ENCODE results near the gene LY6G5B.

LY6G5B gene

GRCh38 chr6:31669676-31670075, at the start of gene LY6G5B:
LY6G5B (plus strand) TSS chr6:31669976; CDS start chr6:31670951, 975 bp downstream.
- no peak for DNase-seq

- DNase-seq, result no peak
These were observed 49.0 kb upstream of the LY6G5B start, which contains the start of gene PRRC2A for GRCh38 chr6:31620586-31621319. PRRC2A (plus strand) TSS chr6:31620715; CDS start chr6:31622790, 2,075 bp downstream.

GRCh38 chr6:31621320-31621939, 48.3 kb upstream of the LY6G5B start:
- no peak for DNase-seq

DNA sequence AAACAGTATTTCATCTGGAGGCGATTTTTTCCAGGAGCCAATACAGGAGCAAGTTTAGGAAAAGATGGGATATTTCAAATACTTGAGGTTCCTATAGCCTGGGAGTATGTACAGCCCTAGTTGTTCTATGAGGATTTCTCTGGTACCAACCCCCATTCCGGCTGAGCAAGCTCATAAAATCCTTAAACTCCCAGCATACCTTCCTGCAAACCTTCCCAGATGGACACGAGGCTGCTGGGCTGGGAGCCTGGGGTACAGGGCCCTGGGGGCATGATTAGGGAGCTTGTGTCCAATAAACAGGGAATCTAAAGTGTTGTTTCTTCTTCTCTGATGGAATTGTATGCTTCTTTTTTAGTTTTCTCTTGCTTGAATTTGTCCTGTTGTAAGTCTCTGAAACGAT, 47.8 kb upstream of the LY6G5B start:
- DNase-seq, result no peak

DNA sequence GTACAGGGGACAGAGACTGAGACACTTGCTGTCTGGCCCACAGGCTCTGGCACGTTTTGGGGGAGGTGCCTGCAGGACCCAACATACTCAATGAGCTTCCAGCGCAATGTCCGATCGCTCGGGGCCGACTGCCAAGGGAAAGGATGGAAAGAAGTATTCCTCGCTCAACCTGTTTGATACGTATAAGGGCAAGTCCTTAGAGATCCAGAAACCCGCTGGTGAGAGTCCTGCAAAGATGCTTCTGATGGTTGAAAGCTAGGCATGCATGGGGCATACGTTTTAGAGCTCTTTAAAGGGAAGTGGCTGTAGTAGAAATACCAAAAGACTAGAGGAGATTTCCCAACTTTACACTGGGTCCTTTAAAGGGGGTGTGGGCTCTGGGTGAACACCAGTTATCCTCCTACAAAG, 47.1 kb upstream of the LY6G5B start:
- DNase-seq, result no peak

GRCh38 chr6:31624070-31624469, 45.7 kb upstream of the LY6G5B start:
- DNase-seq, result no peak

DNA sequence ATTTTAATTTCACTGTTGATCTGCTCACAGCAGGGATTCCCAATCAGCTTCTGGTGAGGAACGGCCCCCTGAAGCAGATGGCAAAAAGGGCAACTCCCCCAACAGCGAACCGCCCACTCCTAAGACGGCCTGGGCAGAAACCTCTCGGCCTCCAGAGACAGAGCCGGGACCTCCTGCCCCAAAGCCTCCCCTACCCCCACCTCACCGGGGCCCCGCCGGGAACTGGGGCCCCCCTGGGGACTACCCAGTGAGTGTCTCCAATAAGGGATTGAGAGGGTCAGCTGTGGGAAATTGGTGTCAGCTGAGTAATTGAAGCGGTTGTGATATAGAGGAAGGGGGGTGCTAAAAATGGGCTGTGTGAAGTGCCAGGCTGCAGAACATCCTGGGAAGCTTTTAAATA, 42.8 kb upstream of the LY6G5B start:
- no peak for DNase-seq

- DNase-seq, result no peak
These were observed 42.0 kb upstream of the LY6G5B start for GRCh38 chr6:31627690-31628287.

DNA sequence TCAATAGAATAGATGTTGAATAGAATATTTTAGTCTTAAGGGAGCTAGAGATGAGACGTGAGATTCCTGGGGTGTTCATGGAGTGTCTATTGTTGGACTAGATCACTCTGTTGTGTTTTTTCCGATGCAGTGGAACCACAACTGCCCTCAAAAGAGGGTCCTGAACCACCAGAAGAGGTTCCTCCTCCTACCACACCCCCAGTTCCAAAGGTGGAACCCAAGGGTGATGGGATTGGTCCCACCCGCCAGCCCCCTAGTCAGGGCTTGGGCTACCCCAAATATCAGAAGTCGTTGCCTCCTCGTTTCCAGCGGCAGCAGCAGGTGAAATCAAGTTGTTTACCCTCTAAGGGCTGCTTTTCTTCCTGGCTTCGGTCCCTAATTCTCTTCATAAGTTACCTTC, 40.8 kb upstream of the LY6G5B start:
- DNase-seq, result no peak

DNA sequence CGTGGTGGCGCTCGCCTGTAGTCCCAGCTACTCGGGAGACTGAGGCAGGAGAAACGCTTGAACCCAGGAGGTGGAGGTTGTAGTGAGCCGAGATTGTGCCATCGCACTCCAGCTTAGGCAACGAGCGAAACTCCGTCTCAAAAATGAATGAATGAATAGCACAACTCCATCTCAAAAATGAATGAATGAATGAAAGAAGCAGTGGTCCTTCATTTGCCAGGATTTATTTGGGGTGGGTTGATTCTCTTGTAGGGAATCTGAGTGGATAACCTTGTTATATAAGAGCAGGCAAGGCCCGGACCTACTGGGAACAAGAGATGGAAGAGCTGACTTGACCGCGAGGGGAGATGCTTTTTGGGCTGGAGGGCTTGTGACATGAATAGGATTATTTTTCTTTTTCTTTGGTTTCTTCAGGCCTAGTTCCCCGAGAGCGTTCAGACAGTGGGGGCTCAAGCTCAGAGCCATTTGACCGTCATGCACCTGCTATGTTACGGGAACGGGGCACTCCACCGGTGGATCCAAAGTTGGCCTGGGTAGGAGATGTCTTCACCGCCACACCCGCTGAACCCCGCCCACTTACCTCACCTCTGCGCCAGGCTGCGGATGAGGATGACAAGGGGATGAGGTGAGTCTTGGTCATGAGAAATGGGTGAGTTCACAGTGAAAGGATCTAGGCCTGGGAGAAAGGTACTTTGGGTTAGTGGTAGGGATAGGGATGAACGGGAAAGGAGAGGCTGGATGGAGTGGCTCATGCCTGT, 39.4 kb upstream of the LY6G5B start:
- DNase-seq, result no peak

DNA sequence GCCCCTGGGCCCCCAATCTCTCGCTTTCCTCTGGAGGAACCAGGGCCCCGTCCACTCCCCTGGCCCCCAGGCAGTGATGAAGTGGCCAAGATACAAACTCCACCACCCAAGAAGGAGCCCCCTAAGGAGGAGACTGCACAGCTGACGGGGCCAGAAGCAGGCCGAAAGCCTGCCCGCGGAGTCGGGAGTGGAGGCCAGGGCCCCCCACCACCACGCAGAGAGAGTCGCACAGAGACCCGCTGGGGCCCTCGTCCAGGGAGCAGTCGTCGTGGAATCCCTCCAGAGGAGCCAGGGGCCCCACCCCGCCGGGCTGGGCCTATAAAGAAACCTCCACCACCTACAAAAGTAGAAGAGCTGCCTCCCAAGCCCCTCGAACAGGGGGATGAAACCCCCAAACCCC, 38.6 kb upstream of the LY6G5B start:
- DNase-seq, result no peak

GRCh38 chr6:31631681-31632278, 38.0 kb upstream of the LY6G5B start:
- DNase-seq, result no peak

- no peak for DNase-seq
These were observed 37.4 kb upstream of the LY6G5B start for GRCh38 chr6:31632279-31632946.

DNA sequence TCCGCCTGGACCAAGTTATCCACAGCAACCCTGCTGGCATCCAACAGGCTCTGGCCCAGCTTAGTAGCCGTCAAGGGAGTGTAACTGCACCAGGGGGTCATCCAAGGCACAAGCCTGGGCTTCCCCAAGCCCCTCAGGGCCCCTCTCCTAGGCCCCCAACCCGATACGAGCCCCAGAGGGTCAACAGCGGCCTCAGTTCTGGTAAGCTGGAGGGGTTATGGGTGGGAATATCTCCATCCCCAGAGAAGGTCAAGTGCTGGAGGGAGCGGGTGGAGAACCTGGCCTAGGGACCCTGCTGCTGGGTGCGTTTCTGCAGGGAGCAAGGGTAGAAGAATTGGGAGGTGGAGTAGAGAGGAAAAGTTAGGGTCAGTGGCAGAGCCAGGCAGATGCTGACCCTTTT, 36.3 kb upstream of the LY6G5B start:
- no peak for DNase-seq

DNA sequence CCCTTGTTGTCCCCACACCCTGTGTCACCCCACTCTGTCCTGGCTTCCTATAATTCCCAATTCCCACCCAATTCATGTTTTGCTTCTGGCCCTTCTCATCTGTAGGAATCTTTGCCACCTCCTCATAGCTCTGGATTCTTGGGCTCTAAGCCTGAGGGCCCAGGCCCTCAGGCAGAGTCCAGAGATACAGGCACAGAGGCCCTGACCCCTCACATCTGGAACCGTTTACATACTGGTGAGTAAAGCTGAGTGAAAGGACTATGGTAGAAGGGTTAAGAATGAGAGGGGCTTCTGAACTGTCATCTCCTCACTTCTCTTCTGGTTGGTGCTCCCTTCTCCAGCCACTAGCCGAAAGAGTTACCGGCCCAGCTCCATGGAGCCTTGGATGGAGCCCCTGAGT, 35.6 kb upstream of the LY6G5B start:
- DNase-seq, result no peak

DNA sequence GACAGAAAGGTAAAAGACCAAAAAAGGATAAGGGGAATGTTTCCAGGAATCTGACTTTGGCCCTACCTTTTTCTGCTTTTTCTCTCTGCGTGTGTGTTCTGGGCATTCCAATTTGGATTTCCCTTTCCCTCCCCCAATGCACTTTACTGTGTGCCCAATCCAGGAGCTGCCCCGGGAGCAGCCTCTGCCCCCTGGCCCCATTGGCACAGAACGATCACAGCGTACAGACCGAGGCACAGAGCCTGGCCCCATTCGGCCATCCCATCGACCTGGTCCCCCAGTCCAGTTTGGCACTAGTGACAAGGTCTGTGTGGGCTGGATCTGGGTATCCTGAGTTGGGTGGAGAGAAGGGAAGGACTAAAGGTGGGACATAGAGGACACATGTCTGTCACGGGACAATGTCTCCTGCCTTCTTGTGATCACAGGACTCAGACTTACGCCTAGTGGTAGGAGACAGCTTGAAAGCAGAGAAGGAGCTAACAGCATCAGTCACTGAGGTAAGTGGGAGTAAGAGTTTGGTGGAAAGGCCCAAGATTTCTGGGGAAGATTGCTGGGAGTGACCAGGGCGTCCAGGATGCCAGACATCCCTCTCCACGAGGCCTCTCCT, 34.7 kb upstream of the LY6G5B start:
- DNase-seq, result no peak

DNA sequence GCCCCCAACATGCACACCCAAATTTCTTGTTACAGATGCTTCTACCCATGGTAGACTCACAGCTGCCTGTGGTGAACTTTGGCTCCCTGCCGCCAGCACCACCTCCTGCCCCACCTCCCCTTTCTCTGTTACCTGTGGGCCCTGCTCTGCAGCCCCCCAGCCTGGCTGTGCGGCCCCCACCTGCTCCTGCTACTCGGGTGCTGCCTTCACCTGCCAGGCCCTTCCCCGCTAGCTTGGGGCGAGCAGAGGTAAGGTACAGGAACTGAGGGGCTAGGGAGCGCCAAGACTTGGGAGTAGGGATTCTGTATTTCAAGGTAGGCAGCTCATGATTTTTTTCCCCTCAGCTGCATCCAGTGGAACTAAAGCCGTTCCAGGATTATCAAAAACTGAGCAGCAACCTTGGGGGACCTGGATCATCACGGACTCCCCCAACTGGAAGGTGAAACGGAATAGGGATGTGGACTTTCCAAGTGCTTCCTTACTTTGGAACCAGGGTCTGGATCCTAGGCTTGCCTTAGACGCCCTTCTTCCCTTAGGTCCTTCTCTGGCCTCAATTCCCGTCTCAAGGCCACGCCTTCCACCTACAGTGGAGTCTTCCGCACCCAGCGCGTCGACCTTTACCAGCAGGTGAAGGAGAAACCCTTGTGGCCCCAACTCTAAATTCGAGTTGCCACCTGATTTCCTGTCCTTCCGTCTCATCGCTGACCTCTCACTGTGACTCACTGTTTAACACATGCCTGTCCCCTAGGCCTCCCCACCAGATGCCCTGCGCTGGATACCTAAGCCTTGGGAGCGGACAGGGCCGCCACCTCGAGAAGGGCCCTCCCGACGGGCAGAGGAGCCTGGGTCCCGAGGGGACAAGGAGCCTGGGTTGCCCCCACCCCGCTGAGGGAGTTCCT, 32.8 kb upstream of the LY6G5B start:
- no peak for DNase-seq

DNA sequence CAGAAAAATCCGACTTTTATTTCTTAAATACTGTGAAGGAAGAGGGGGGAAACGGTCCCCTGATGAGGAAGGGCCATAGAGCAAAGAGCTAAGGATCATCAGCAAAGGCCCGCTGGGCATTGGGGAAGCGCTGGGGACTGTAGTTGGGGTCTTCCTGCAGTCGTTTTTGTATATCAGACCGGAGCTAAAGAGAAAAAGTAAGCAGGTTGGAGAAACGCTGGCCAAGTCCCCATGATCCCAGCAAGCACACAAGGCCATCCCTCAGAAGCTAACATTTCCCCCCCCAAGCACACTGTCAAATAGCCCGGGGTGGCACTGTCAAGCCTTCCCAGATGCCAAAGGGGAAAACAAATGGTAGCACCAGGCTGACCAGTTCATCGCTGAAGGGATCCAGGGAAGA, 30.7 kb upstream of the LY6G5B start:
- no peak for DNase-seq

GRCh38 chr6:31639449-31639861, 30.3 kb upstream of the LY6G5B start:
- no peak for DNase-seq

- DNase-seq, result no peak
These were observed 29.2 kb upstream of the LY6G5B start for GRCh38 chr6:31640612-31641011.

- no peak for DNase-seq
These were observed 28.4 kb upstream of the LY6G5B start for GRCh38 chr6:31641370-31641769.
